GM19452 (cell line): Measurements from ENCODE around the gene COL4A3.
A peak's percentile ranks its signal among the peaks of the same experiment; 100 is the strongest.

Source experiments
- ATAC-seq: cut with Tn5 transposase; IDR thresholded peaks from one replicate; pipeline ENCODE4 v1.9.1; 2021; ENCODE audit not compliant: unreplicated experiment

The COL4A3 gene

DNA sequence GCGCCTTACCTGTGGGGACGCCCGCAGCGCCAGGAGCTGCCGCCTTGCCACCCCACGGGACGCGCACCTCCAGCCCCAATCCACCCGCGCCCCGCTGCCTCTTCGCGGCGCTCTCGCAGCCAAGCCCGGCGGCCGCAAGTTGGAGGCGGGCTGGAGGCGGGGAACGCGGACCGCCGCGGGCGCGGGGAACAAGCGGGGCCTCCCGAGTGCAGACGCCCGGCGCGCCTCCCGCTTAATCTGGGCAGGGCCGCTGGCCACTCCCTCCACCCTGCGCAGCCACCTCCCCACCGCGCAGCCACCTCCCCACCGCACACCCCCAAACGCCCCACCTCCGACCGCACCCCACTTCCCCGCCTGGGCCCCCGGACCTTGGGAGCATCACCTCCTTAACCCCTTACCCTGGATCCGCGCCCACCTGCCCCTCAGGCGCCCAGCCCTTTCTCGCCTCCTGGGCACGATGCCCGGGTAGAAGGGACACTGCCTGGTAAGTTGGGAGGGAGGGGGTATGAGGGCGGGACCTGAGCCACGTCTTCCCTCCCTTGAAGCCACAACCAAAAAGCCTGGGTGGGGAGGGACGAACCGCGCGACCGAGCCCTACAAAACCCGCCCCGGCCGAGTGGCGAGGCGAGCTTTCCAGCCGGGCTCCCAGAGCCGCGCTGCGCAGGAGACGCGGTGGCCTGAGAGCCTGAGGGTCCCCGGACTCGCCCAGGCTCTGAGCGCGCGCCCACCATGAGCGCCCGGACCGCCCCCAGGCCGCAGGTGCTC is at the start of gene COL4A3, which contains the start of gene COL4A4:
TSS of gene COL4A3 (plus strand) at position 627 of the 765 bp plus-strand sequence. CDS start at position 730, 103 bp downstream.
TSS of gene COL4A4 (minus strand) at position 208 of the 765 bp plus-strand sequence. CDS start 16,722 bp downstream, outside the sequence.
- peak; percentile 40 for ATAC-seq

DNA sequence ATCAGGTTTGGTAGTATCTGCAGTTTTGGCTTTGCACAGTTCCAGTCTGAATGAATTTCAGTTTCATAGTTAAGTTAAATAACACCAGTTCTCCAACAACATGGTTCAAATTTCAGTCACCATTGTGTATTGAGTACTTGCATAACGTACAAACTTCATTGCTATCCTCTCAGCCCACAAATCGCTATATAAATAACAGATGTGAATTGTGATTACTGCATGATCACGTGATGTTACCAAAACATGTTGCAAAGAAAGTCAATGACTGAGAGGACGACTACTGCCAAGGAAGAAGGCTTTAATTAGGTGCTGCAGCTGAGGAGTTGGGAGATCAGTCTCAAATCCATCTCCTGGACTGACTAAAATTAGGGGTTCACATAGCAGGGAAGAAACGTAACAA is 48.7 kb upstream of the COL4A3 start:
- no peak for ATAC-seq

DNA sequence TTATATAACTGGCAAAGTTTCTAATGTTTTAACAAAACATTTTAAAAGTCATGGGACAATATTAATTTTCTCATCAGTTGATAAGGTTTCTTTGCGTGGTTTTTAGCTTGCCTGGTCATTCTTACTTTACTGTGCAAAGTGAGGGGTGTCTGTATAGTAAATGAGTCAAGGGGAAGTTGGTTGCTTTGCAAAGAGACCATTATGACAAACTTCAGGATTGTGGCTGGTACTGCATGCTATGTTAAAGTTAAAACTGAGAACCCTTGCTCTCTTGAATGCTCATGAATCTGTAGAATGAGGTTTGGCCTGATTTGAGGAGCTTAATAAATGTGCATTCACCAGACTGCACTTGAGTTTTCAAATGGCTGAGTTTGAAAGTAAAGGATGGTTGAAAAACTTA is 47.4 kb upstream of the COL4A3 start:
- ATAC-seq = no peak

DNA sequence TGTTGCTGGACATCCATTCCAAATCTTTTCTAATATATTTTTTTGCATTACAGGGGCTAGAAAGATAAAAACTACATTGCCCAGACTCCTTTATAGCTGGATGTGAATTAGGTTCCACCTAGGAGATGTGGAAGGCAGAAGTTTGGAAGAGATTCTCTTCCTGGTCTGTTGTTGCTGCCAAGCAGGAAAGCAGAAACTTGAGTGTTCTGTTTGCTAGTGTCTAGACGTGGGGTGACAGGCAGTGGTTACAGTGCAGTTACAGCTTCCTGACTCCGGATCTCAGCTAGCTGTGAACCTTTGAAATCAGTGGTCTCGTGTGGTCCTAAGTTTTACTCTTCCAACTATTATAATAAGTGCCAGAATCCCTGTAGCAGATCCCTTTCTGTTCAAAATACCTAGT is 46.6 kb upstream of the COL4A3 start:
- no peak for ATAC-seq

DNA sequence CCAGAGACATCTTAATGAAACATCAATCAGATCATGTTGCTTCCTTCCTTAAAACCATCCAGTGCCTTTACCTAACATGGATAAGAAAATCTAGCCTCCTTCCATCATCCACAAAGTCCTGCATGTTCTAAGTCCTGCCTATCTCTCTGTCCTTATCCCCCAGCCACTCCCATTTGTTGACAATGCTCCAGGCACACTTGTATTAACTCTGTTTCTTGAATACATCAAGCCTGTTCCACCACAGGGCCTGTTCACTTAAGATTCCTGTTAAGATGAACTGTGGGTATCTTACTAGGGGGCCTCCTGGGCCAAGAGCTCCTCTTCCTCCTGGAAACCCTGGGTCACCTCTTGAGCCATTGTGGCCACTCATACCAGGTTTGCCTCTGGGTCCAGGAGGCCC is 46.1 kb upstream of the COL4A3 start:
- no peak for ATAC-seq

DNA sequence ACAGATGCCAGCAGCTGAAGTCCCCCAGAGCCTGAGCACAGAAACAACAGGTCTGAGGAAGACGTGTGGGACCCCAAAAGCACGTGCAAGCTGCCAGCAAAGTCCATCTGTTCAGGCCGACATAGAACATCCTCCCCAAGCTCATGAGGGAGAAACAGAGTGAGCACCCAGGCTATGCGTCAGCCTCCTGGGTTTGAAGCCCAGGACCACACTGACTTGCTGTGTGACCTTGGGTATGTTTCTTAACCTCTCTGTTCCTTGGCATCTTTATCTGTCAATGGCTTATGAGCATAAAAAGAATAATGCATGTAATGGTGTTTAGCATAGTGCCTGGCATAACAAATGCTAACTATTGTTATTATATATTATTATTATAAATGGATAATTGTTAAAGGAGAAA is 40.7 kb upstream of the COL4A3 start:
- ATAC-seq = no peak

DNA sequence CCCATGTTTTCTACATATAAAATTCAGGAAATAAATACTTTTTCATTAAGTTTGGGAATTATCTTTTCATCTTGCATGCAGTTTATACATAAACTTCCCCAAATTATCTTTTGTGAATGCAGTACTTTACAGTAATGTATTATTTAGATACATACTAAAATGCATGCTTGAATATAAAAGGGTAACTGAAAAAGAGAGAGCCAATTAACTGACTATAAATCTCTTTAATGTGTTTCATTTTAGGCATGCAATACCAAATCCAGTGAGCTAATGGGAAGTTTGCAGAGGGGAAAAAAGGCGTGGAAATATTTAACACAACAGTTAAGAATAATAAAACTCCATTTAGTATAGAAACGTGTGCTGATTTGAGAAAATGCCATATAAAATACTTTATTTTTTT is 39.6 kb upstream of the COL4A3 start:
- no peak for ATAC-seq

DNA sequence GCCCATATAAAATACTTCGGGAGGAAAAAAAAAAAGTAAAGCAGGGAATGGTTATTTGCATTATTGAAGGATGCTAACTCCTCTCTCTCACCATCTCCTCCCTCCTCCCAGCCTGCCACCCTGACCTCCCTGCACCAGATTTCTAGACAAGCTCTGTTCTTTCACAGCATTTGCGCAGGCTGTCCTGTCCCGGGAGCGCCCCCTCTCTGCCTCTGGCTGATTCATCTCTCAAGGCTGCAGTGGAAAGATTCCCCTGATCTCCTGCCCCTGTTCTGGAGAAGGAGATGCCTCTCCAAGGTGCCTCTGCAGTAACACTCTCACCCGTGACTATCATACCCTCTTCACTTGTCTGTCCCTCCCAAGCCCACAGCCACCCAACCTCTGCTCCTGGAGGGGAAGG is 38.9 kb upstream of the COL4A3 start:
- no peak for ATAC-seq

DNA sequence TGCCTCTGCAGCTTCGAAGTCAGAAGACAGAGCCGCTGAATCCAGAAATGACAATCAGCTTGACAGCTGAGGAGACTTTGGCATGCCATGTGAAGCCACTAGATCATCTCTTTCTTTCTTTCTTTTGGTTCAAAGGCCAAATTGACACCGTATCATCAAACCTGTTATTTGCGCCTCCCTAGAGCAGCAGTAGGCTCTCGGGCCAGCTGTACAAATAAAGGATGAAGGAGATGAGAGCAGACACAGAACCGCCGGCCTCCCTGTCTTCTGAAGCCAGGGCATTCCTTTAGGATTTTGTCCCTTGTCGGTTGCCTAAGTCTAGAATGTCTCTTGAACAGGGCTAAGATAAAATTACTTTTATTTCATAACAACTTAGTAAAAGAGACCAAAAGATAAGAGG is 37.2 kb upstream of the COL4A3 start:
- ATAC-seq = no peak

DNA sequence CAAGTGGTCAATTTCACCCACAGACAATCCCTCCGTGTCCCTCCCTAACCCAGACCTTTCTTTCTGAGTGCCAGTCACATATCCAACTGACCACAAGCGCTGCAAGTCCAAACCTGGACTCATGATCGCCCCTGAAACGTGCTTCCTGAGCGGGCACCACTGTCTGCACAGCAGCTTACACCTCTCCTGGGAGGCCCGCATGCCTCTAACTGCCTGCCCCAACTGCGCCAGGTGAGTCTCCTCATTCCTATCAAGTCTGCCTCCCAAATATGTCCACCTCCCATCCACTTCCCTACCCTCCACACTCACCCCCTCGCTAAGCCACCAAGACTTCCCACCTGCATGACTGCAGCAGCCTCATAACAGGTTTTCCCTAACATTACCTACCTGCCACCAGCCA is 33.8 kb upstream of the COL4A3 start:
- no peak for ATAC-seq

DNA sequence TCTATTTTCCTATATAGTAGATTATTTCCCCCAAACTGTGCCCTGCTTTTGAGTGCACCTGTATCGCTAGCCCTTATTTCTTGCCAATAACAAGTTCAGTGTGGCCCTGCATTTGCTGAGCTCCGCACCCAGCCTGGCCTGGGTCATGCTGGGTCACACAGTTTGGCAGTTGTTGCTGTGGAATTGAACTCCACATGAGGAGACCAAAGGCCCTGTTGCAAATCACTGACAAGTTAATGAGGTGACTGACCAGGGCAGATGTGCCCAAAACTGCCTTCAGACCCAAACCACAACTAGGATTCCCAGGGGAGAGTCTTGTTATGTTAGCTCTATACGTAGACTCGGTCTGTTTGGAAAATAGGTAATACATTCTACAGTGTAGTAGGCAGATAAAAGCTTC is 31.4 kb upstream of the COL4A3 start:
- ATAC-seq = no peak

DNA sequence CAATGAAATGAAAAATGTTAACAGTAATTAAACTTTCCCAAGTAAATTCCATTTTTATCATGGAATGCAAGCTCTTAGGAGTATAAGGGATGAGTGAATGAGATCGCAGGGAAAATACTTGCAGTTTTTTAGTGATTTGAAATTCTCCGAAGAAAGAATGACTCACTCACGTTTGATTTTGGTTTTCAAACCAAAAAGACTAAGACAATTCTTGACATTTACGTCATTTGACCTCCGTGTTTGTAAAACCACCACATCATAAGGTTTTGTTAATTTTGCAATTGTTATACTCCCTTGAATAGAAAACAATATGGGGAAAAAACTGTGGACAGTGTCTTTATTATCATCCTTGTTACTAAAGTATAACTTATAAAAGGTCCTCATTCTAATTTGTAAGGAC is 29.8 kb upstream of the COL4A3 start:
- ATAC-seq = no peak

DNA sequence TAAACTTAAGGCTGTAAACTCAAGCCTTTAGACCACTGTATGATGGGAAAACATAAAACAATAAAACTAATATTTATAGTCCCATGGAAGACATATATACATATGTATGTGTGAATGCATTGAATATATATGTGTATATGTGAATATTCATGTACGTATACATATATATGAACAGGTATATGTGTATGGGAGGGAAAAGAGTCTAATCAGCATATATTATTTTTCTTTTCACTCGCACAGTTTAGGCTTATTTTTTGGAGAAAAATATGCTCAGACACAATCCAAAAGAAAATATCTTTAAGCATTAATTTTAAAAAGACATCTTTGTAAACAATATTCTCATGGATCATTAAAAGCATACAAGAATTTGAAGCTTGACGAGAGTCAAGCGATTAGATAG is 23.1 kb upstream of the COL4A3 start:
- ATAC-seq = no peak

DNA sequence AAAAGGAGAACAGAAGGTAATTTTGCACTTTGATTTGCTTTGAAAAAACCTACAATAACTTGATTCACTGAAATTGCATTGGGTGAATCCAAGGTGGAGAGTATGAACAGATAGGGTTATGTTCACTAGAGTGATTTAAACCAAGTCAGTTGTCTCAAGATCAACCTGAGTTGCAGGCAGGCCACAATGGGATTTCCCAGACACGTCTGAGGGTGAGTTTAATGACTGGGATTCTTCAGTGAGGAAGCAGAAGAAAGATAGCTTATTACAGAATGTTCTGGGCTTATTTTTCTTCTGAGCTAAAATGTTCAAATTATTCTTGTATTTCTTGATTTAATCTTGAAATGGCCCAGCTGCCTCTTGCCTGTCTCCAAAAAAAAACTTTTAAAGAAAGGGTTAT is 20.5 kb upstream of the COL4A3 start:
- no peak for ATAC-seq

DNA sequence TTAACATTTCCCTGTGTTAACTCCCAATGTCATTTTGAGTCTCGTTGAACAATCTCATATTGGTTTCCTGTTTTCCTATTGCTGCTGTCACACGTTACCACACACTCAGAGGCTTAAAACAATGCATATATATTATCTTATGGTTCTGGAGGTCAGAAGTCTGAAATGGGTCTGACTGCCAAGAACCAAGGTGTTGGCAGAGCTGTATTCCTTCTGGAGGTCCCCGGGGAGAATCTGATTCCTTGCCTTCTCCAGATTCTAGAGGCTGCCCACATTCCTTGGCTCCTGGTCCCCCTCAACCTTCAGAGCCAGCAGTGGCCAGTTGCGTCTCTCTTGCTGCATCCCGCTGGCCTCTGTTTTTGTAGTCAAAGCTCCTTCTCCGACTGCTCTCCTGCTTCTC is 18.0 kb upstream of the COL4A3 start:
- ATAC-seq = no peak

DNA sequence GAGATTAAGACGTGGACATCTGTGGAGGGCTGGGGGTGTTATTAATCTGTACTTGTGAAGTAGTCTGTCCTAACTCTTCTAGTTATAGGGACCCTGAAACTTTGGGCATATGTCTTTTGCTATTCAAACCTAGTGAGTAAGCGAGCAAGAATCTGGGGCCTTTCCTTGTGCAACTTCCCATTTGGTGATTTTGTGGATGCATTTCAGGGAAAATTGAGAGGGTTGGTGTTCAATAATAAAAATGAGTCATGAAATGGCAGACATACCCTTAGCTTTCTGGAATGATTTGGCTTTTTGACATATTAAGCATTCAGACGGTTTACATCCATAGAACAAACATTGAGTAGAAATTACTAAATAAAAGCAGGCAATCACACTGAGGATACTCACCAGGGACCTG is 17.4 kb upstream of the COL4A3 start:
- no peak for ATAC-seq

DNA sequence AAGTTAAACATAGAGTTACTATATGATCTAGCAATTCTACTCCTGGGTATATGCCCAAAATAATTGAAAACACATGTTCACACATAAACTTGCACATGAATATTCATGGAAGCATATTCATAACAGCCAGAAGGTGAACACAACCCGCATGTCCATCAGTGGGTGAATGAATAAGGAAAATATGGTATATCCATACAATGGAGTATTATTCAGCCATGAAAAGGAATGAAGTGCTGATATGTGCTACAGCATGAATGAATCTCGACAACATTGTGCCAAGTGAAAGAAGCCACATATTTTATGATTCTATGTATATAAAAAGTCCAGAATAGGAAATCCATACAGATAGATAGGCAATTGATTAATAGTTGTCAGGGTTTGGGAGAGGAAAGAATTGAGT is 16.3 kb upstream of the COL4A3 start:
- ATAC-seq = no peak

DNA sequence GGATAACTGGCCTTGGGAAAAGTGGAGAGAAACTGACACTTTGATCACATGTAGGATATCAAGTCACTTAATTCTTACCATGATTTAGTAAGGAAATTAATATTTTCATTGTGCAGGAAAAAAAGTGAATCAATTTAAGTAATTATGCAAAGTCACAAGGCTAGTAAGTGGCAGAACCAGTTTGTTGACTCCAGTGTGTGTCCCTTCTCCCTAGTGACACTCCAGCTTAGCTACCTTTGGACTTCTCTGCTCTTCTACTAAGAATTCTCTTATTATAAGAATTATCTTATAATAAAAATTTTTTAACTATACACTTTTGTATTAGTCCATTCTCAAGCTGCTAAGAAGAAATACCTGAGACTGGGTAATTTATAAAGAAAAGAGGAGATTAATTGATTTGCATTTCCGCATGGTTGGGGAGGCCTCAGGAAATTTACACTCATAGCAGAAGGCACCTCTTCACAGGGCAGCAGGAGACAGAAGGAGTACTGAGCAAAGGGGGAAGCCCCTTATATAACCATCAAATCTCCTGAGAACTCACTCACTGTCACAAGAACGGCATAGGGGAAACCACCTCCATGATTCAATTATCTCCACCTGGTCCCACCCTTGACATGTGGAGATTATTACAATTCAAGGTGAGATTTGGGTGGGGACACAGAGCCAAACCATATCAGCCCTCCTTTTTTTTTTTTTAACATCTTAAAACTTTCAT is 14.0 kb upstream of the COL4A3 start:
- no peak for ATAC-seq

DNA sequence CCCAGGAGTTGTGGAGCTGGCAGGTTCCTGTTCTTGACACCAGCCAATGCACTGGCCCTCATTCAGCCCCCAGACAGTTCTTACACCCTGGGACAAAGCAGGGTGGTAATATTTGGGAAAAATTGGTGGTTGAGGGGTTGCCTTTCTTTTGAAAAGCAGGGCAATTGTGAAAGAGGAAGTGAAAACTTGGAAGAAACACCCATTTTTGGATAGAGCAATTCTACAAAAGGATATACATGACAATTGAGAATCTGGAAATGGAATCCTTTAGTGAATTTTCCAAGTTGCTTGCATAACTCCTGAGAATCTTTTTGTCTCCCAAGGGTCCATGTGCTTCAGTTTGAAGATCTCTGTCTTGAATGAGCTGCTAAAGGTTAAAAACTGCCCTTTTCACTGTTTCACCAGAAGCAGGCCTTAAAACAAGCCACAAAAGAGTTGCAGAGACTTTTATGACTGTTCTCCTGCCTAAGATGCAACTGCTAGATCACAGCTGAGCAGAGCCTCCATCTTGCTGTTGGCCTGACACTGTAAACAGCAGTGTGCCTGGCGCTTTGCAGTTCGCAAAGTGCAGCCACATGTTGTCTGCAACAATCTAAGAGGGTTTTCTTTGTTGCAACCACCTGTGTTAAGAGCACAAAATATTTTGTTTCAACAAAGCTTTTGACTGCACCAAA is 12.2 kb upstream of the COL4A3 start:
- ATAC-seq = no peak

DNA sequence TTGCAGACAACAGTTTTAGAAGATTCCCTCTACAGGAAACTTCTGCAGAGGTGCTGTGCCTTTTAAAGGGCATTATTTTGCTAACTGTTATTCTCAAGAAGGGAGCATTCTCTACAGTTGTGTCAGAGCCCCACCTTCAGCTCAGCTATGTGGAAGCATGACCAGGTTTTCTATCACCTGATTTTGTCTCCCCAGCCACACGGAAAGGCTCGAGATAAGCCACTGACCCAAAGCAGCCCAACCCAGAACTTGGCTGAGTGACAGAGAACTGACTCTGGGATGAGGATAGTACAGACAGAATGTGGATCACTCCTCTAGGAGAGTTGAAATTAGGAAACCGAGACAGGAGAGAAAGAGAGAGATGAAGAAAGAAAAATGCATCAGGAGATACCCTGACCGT is 11.1 kb upstream of the COL4A3 start:
- no peak for ATAC-seq

DNA sequence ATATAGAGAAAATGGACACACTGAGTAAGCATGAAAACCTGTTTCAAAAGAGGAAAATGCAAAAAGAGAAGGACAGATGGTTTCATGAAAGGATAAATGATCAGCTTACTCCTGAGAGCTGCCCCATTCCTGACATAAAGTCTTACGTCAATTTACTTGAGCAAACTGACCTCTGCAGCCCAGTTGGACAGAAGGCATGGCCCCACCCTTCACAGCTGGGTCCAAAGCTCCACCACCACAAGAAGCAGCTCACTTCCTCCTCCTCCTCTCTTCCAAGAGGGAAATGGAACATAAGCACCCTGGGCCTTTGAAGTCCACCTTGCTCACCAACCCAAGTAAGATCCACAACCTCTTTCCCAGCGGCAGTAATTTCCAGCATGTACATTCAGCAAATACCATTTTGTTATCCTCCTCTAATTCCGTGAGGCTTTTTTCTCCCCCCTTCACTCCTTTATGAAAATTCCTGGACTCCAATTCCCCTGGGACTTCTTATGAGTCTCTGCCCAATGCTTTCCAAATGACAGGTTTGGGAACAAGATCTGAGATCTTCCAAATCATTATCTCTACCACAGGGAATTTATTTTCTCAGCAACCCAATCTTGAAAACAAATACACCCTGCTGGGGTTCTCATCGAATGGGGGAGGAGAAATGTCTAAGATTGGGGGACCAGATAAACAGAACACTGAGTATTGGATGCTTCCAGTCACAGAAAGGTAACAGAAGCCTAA is 10.5 kb upstream of the COL4A3 start:
- ATAC-seq = no peak
